Thyroid gland (tissue), 4 donors: ENCODE data around the gene SPG7.

ENCODE experiments used
- POLR2A ChIP-seq, 2 donors: fragments of 450-650 bp; IDR thresholded peaks; one replicate each; pipeline ENCODE4 v1.6.1; 2017; ENCODE audit warnings: antibody characterized with exemption in 2 of 2, mild to moderate bottlenecking in 2 of 2, moderate library complexity in 1 of 2
- TF ChIP-seq, protein P1 (sequence below), 6 experiments: fragments of 200-600 bp in 3 of 6; fragments of 450-650 bp in 3 of 6; sonication (generic) in 3 of 6; IDR thresholded peaks; one replicate each; pipeline ENCODE4 v1.5.1; 2016 to 2019; ENCODE audit warnings: antibody characterized with exemption in 6 of 6, mild to moderate bottlenecking in 2 of 6, inconsistent platforms in 1 of 6, moderate library complexity in 1 of 6

DNA sequence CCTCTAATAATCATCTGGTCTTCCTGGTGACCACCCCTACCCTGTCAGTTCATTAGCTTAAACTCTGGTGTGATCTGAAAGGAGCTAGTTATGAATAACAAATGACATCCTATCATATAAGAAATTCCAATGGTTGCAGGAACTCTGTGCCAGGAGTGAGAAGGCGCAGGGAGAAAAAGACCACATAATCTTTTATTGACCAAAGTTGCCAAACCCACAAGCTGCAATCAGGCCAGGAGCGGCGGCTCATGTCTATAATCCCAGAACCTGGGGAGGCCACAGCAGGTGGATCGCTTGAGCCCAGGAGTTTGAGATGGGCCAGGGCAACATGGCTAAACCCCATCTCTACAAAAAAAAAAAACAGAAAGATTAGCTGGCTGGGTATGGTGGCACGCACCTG is 41.3 kb upstream of the SPG7 start:
- TF ChIP-seq, protein P1, sequence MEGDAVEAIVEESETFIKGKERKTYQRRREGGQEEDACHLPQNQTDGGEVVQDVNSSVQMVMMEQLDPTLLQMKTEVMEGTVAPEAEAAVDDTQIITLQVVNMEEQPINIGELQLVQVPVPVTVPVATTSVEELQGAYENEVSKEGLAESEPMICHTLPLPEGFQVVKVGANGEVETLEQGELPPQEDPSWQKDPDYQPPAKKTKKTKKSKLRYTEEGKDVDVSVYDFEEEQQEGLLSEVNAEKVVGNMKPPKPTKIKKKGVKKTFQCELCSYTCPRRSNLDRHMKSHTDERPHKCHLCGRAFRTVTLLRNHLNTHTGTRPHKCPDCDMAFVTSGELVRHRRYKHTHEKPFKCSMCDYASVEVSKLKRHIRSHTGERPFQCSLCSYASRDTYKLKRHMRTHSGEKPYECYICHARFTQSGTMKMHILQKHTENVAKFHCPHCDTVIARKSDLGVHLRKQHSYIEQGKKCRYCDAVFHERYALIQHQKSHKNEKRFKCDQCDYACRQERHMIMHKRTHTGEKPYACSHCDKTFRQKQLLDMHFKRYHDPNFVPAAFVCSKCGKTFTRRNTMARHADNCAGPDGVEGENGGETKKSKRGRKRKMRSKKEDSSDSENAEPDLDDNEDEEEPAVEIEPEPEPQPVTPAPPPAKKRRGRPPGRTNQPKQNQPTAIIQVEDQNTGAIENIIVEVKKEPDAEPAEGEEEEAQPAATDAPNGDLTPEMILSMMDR (IDR thresholded peaks at IDR 0.05) = no peak
- TF ChIP-seq POLR2A (IDR thresholded peaks at IDR 0.05) = no peak
